HCT116 (cell line): ENCODE data around the gene PGD. TPM values are rescaled to one million over a fixed set of nuclear protein-coding genes. Genes with fewer than 3 reads are reported as not detected.

ENCODE experiments used
- ATAC-seq: fragments of 200-7000 bp; cut with Tn5 transposase; 2 replicates; pipeline ENCODE4 v1.9.1; 2020; ENCODE audit warnings: mild to moderate bottlenecking, moderate library complexity
- Bru-seq: library from RNA; stranded (reverse); fragments of 400-500 nt; gene quantifications from one replicate; lab custom pipeline; 2021; lab: Mats Ljungman, UMichigan
- BruChase-seq, 2 experiments: library from RNA; stranded (reverse); fragments of 400-500 nt; gene quantifications; one replicate each; lab custom pipeline; 2021; lab: Mats Ljungman, UMichigan
- BruUV-seq: library from RNA; stranded (reverse); fragments of 400-500 nt; replicated peaks from 2 replicates; lab custom pipeline; 2021; lab: Mats Ljungman, UMichigan
- CTCF ChIA-PET: fragments of 300-600 bp; sonication (Branson Sonifier 250); formaldehyde crosslinking; loops from one replicate; lab custom pipeline; 2021; ENCODE audit warnings: antibody characterized with exemption; lab: Charles Lee
- POLR2A ChIA-PET: fragments of 300-600, 350-600 bp; sonication (Branson Sonifier 250); formaldehyde crosslinking; loops from one replicate; lab custom pipeline; 2021; ENCODE audit warnings: antibody characterized with exemption; lab: Charles Lee
- RAD21 ChIA-PET, 2 experiments: fragments of 300-600 bp; sonication (Branson Sonifier 250); formaldehyde crosslinking; loops; one replicate each; lab custom pipeline; 2023; ENCODE audit warnings: low total read pairs in 2 of 2; ENCODE audit not compliant: uncharacterized antibody in 2 of 2, unreplicated experiment in 2 of 2, low non-redundant PET in 1 of 2; lab: Charles Lee
- DNase-seq: peaks from one replicate; pipeline ENCODE4 v3.0.0-alpha.2; 2010; ENCODE audit warnings: low read depth, low spot score
- H2AFZ ChIP-seq: fragments of 200-600 bp; shearing (Covaris generic), sonication (generic); 2 replicates; pipeline ENCODE4 v1.6.1; 2017; ENCODE audit warnings: low read depth, mixed run types, mixed read lengths, antibody characterized with exemption, low read length; ENCODE audit not compliant: poor library complexity, severe bottlenecking
- H3K27ac ChIP-seq: 2 replicates; pipeline ENCODE4 v1.5.1; 2012; ENCODE audit warnings: low read depth, low read length
- H3K27me3 ChIP-seq: fragments of 200-600 bp; sonication (generic); 2 replicates; pipeline ENCODE4 v1.6.1; 2016; ENCODE audit warnings: mixed run types, low read length, mixed read lengths; ENCODE audit not compliant: insufficient read depth
- H3K36me3 ChIP-seq, 2 experiments: fragments of 200-500 bp in 1 of 2; fragments of 200-600 bp in 1 of 2; sonication (Bioruptor generic) in 1 of 2; sonication (generic) in 1 of 2; 2 replicates each; pipeline versions ENCODE4 v1.5.1 to v1.6.1; 2014 to 2016; ENCODE audit warnings: low read length in 2 of 2, inconsistent platforms in 1 of 2, mixed read lengths in 1 of 2, mixed run types in 1 of 2; ENCODE audit not compliant: insufficient read depth in 2 of 2, control insufficient read depth in 1 of 2
- H3K4me1 ChIP-seq, 2 experiments: fragments of 200-600 bp in 1 of 2; sonication (generic) in 1 of 2; 2 replicates each; pipeline versions ENCODE4 v1.5.1 to v1.6.1; 2012 to 2017; ENCODE audit warnings: low read length in 2 of 2, inconsistent platforms in 1 of 2, mild to moderate bottlenecking in 1 of 2, mixed read lengths in 1 of 2, mixed run types in 1 of 2, moderate library complexity in 1 of 2; ENCODE audit not compliant: insufficient read depth in 2 of 2, control insufficient read depth in 1 of 2
- H3K4me2 ChIP-seq: fragments of 200-600 bp; sonication (generic); 2 replicates; pipeline ENCODE4 v1.6.1; 2017; ENCODE audit warnings: mixed run types, low read length, mixed read lengths
- H3K4me3 ChIP-seq, 2 experiments: fragments of 200-600 bp in 1 of 2; sonication (generic) in 1 of 2; replicated peaks in 1 of 2; 2 replicates each; pipeline ENCODE4 v1.5.1; 2011 to 2016; ENCODE audit warnings: low read length in 2 of 2, control low read depth in 1 of 2, low read depth in 1 of 2, mild to moderate bottlenecking in 1 of 2, mixed read lengths in 1 of 2, mixed run types in 1 of 2
- H3K79me2 ChIP-seq: fragments of 200-600 bp; sonication (generic); 2 replicates; pipeline ENCODE4 v1.6.1; 2017; ENCODE audit warnings: mild to moderate bottlenecking, mixed run types, low read length, moderate library complexity, mixed read lengths; ENCODE audit not compliant: insufficient read depth
- H3K9ac ChIP-seq: fragments of 200-600 bp; sonication (generic); 2 replicates; pipeline ENCODE4 v1.6.1; 2016; ENCODE audit warnings: low read length, mixed read lengths
- H3K9me2 ChIP-seq: fragments of 200-600 bp; sonication (generic), shearing (Covaris generic); 2 replicates; pipeline ENCODE4 v1.6.1; 2017; ENCODE audit warnings: mixed run types, mild to moderate bottlenecking, moderate library complexity; ENCODE audit not compliant: insufficient read depth
- H3K9me3 ChIP-seq, 2 experiments: fragments of 200-500 bp in 1 of 2; fragments of 200-600 bp in 1 of 2; sonication (Bioruptor generic) in 1 of 2; sonication (generic) in 1 of 2; 2 replicates each; pipeline ENCODE4 v1.6.1; 2014 to 2017; ENCODE audit warnings: low read length in 2 of 2, mixed read lengths in 2 of 2, inconsistent platforms in 1 of 2, low read depth in 1 of 2, mild to moderate bottlenecking in 1 of 2, mixed run types in 1 of 2, moderate library complexity in 1 of 2; ENCODE audit not compliant: control insufficient read depth in 1 of 2, insufficient read depth in 1 of 2
- H4K20me1 ChIP-seq: fragments of 200-600 bp; sonication (generic), shearing (Covaris generic); 2 replicates; pipeline ENCODE4 v1.6.1; 2017; ENCODE audit warnings: mixed run types, mild to moderate bottlenecking, moderate library complexity; ENCODE audit not compliant: insufficient read depth
- ELF1 ChIP-seq: IDR thresholded peaks from 2 replicates; pipeline ENCODE4 v1.6.1; 2012; ENCODE audit warnings: low read depth, borderline replicate concordance
- EZH2 ChIP-seq: fragments of 200-600 bp; sonication (generic); IDR thresholded peaks from 2 replicates; pipeline ENCODE4 v1.6.1; 2017; ENCODE audit warnings: antibody characterized with exemption, mixed run types
- EZH2phosphoT487 ChIP-seq: fragments of 200-600 bp; IDR thresholded peaks from 2 replicates; pipeline ENCODE4 v1.6.1; 2018; ENCODE audit warnings: antibody characterized with exemption, borderline replicate concordance
- FOSL1 ChIP-seq: IDR thresholded peaks from 2 replicates; pipeline ENCODE4 v1.6.1; 2012; ENCODE audit warnings: low read depth
- JUND ChIP-seq: IDR thresholded peaks from 2 replicates; pipeline ENCODE4 v1.6.1; 2012
- MAX ChIP-seq: IDR thresholded peaks from 2 replicates; pipeline ENCODE4 v1.6.1; 2012
- POLR2A ChIP-seq: IDR thresholded peaks from 2 replicates; pipeline ENCODE4 v1.7.0; 2011; ENCODE audit warnings: borderline replicate concordance; ENCODE audit not compliant: insufficient read depth, insufficient read length; ENCODE audit errors: extremely low read depth
- RAD21 ChIP-seq: IDR thresholded peaks from 2 replicates; pipeline ENCODE4 v1.6.1; 2012; ENCODE audit warnings: low read depth, mild to moderate bottlenecking
- SIN3A ChIP-seq: IDR thresholded peaks from 2 replicates; pipeline ENCODE4 v1.6.1; 2012; ENCODE audit warnings: low read depth
- SP1 ChIP-seq: IDR thresholded peaks from 2 replicates; pipeline ENCODE4 v1.6.1; 2012; ENCODE audit warnings: low read depth
- SRF ChIP-seq: IDR thresholded peaks from 2 replicates; pipeline ENCODE4 v1.6.1; 2012; ENCODE audit warnings: low read depth
- TCF7L2 ChIP-seq: IDR thresholded peaks from 2 replicates; pipeline ENCODE4 v1.7.0; 2011; ENCODE audit warnings: borderline replicate concordance, inconsistent platforms; ENCODE audit not compliant: insufficient read depth, insufficient read length; ENCODE audit errors: extremely low read depth
- YY1 ChIP-seq: IDR thresholded peaks from 2 replicates; pipeline ENCODE4 v1.6.1; 2011; ENCODE audit warnings: low read length, low read depth, moderate library complexity, mild to moderate bottlenecking; ENCODE audit not compliant: insufficient replicate concordance; ENCODE audit errors: extremely low read depth
- ZFX ChIP-seq: fragments of 450-650 bp; IDR thresholded peaks from 2 replicates; pipeline ENCODE4 v1.6.1; 2017
- ZNF274 ChIP-seq: fragments of 200-500 bp; sonication (Bioruptor generic); IDR thresholded peaks from 2 replicates; pipeline ENCODE4 v1.6.1; 2014; ENCODE audit warnings: mild to moderate bottlenecking, low read depth, low read length, inconsistent platforms
- intact Hi-C: fragments of 100-400 bp; cut with micrococcal nuclease; formaldehyde crosslinking; loops from 2 replicates; pipeline ENCODE4 v1.10.0; 2022
- long read RNA-seq: library from polyadenylated mRNA; unstranded; transcript quantifications from one replicate; pipeline ENCODE4 v2.0.0, GENCODE V29; 2021; ENCODE audit not compliant: unreplicated experiment
- polyA plus RNA-seq: library from polyadenylated mRNA; unstranded; fragments of >200 nt; gene quantifications from 2 replicates; pipeline ENCODE4 v1.2.1, GENCODE V29; 2012; ENCODE audit warnings: missing spikeins
- total RNA-seq: library from RNA; stranded (reverse); gene quantifications from one replicate; pipeline ENCODE4 v1.2.1, GENCODE V29; 2021; ENCODE audit not compliant: unreplicated experiment
- TF ChIP-seq, protein P1 (sequence below): IDR thresholded peaks from 2 replicates; pipeline ENCODE4 v1.6.1; 2011; ENCODE audit warnings: mild to moderate bottlenecking, low read length, moderate library complexity; ENCODE audit not compliant: insufficient replicate concordance; ENCODE audit errors: extremely low read depth
- TF ChIP-seq, protein P2 (sequence below), 3 experiments: fragments of 200-600 bp in 1 of 3; sonication (generic) in 1 of 3; IDR thresholded peaks in 2 of 3; conservative IDR thresholded peaks in 1 of 3; 2 replicates each; pipeline ENCODE4 v1.5.1; 2012 to 2017; ENCODE audit warnings: low read depth in 2 of 3, low read length in 2 of 3, antibody characterized with exemption in 1 of 3, borderline replicate concordance in 1 of 3, control low read depth in 1 of 3, mild to moderate bottlenecking in 1 of 3, mixed read lengths in 1 of 3, mixed run types in 1 of 3, moderate library complexity in 1 of 3; ENCODE audit not compliant: insufficient read depth in 1 of 3

PGD gene
- total RNA-seq, result 144 TPM
- 135 and 165 TPM in 2 replicates for polyA plus RNA-seq
- percentile 73 among the genes with signal in this experiment for Bru-seq, nascent RNA
- percentile 92 among the genes with signal in this experiment for BruChase-seq, experiment 1, labeled RNA remaining after a 6-hour chase
- BruChase-seq, experiment 2, labeled RNA remaining after a 2-hour chase, result percentile 83 among the genes with signal in this experiment
- long read RNA-seq, transcript PGD-201 (13 exons, 1,885 nt), result major isoform, 226 of 325 reads
- long read RNA-seq, partial matches to known transcripts, result 60 of 325 reads
- long read RNA-seq, other reads (novel, unspliced or antisense), result 39 of 325 reads

- intact Hi-C loops, result no loop called here
- RAD21 ChIA-PET, result no interaction called here
- Histone ChIP-seq H3K27ac (peak within 1 kb of the TSS; percentile 94), H3K79me2 (peaks cover 27% of the 10 kb centered on the region), H3K36me3 (peaks cover 10 to 13% of the 10 kb centered on the region in 2 experiments; a peak in 2 of 4 replicates), H3K9me2 (no peaks in the 10 kb centered on the region), H3K4me1 (peaks cover 6 to 23% of the 10 kb centered on the region in 2 experiments; a peak in 3 of 4 replicates), H3K9me3 (no peaks in the 10 kb centered on the region; a peak in 1 of 4 replicates), H4K20me1 (no peaks in the 10 kb centered on the region), H3K9ac (peak within 1 kb of the TSS; percentile 81), H3K27me3 (no peaks in the 10 kb centered on the region), H3K4me2 (peak within 1 kb of the TSS; percentile 96), H2AFZ (peak within 1 kb of the TSS; percentile 60), H3K4me3 (peak within 1 kb of the TSS; percentile 53 to 82)
- POLR2A ChIA-PET, result interaction anchor here (2.1 kb wide), 1 partner anchor 11 kb away, joined by 11 read pairs; no protein-coding TSS in a partner anchor
- DNase-seq (peak; percentile 92), ATAC-seq (peak; percentile 95)
- no TSS peak for BruUV-seq
- CTCF ChIA-PET, result interaction anchor here (1.0 to 1.5 kb wide), 3 partner anchors 11 to 31 kb away, joined by 3 to 8 read pairs (median 5); partner anchors contain the start of gene CENPS
- TF ChIP-seq POLR2A (peak; percentile 76), SP1 (peak; percentile 100), SIN3A (peak; percentile 69), YY1 (peak; percentile 45), ZFX (peak; percentile 84; the same call in 1 of the 2 replicates), TCF7L2 (no peak), ELF1 (no peak), RAD21 (no peak), JUND (no peak), EZH2 (no peak), FOSL1 (no peak), SRF (peak; percentile 90), EZH2phosphoT487 (no peak), ZNF274 (no peak), MAX (peak; percentile 83)
- TF ChIP-seq, protein P1, sequence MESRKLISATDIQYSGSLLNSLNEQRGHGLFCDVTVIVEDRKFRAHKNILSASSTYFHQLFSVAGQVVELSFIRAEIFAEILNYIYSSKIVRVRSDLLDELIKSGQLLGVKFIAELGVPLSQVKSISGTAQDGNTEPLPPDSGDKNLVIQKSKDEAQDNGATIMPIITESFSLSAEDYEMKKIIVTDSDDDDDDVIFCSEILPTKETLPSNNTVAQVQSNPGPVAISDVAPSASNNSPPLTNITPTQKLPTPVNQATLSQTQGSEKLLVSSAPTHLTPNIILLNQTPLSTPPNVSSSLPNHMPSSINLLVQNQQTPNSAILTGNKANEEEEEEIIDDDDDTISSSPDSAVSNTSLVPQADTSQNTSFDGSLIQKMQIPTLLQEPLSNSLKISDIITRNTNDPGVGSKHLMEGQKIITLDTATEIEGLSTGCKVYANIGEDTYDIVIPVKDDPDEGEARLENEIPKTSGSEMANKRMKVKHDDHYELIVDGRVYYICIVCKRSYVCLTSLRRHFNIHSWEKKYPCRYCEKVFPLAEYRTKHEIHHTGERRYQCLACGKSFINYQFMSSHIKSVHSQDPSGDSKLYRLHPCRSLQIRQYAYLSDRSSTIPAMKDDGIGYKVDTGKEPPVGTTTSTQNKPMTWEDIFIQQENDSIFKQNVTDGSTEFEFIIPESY, result peak; percentile 4
- TF ChIP-seq, protein P2, sequence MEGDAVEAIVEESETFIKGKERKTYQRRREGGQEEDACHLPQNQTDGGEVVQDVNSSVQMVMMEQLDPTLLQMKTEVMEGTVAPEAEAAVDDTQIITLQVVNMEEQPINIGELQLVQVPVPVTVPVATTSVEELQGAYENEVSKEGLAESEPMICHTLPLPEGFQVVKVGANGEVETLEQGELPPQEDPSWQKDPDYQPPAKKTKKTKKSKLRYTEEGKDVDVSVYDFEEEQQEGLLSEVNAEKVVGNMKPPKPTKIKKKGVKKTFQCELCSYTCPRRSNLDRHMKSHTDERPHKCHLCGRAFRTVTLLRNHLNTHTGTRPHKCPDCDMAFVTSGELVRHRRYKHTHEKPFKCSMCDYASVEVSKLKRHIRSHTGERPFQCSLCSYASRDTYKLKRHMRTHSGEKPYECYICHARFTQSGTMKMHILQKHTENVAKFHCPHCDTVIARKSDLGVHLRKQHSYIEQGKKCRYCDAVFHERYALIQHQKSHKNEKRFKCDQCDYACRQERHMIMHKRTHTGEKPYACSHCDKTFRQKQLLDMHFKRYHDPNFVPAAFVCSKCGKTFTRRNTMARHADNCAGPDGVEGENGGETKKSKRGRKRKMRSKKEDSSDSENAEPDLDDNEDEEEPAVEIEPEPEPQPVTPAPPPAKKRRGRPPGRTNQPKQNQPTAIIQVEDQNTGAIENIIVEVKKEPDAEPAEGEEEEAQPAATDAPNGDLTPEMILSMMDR (IDR thresholded peaks at IDR 0.05 in 2 of 3, conservative IDR thresholded peaks at IDR 0.05 in 1 of 3; ENCODE audit: borderline replicate concordance in 1 of 3, insufficient read depth in 1 of 3, low read depth in 2 of 3, low read length in 2 of 3), result no peak
Measured at GRCh38 chr1:10398734-10399443, at the start of gene PGD. PGD (plus strand) TSS chr1:10399064; CDS start chr1:10399118, 54 bp downstream.
